Fibroblast of lung (primary cell): ENCODE measurements around the gene RAB40B. TPM values are rescaled to one million over a fixed set of nuclear protein-coding genes. Genes with fewer than 3 reads are reported as not detected.

Experiments used
- DNase-seq, 2 donors: peaks; one replicate each; pipeline versions ENCODE4 v3.0.0 to v3.0.0-alpha.2; 2010; ENCODE audit warnings: low read depth in 2 of 2
- H2AFZ ChIP-seq: 2 replicates; pipeline ENCODE4 v1.5.1; 2012; ENCODE audit warnings: low read length, control low read depth, inconsistent platforms
- H3K27ac ChIP-seq: 2 replicates; pipeline ENCODE4 v1.5.1; 2011; ENCODE audit warnings: low read length, control low read depth; ENCODE audit not compliant: insufficient read depth
- H3K27me3 ChIP-seq: 2 replicates; pipeline ENCODE4 v1.5.1; 2011; ENCODE audit warnings: mild to moderate bottlenecking, low read length; ENCODE audit not compliant: control insufficient read depth, insufficient read depth
- H3K36me3 ChIP-seq: 2 replicates; pipeline ENCODE4 v1.5.1; 2011; ENCODE audit warnings: low read length; ENCODE audit not compliant: control insufficient read depth, insufficient read depth
- H3K4me1 ChIP-seq: 2 replicates; pipeline ENCODE4 v1.5.1; 2011; ENCODE audit warnings: low read length; ENCODE audit not compliant: control insufficient read depth, insufficient read depth; ENCODE audit errors: extremely low read depth
- H3K4me2 ChIP-seq: 2 replicates; pipeline ENCODE4 v1.5.1; 2011; ENCODE audit warnings: low read length, control low read depth; ENCODE audit not compliant: insufficient read depth; ENCODE audit errors: extremely low read depth
- H3K4me3 ChIP-seq, 4 experiments: fragments of 200-600 bp in 1 of 4; sonication (generic) in 1 of 4; replicated peaks in 1 of 4; 2 replicates each; pipeline ENCODE4 v1.5.1; 2011 to 2016; ENCODE audit warnings: low read length in 4 of 4, low read depth in 3 of 4, mild to moderate bottlenecking in 3 of 4, control low read depth in 2 of 4, inconsistent platforms in 1 of 4, mixed read lengths in 1 of 4; ENCODE audit not compliant: insufficient read depth in 1 of 4; ENCODE audit errors: control extremely low read depth in 1 of 4
- H3K79me2 ChIP-seq: 2 replicates; pipeline ENCODE4 v1.5.1; 2012; ENCODE audit warnings: mild to moderate bottlenecking, low read length, inconsistent platforms; ENCODE audit not compliant: control insufficient read depth, insufficient read depth
- H3K9ac ChIP-seq: 2 replicates; pipeline ENCODE4 v1.5.1; 2011; ENCODE audit warnings: mild to moderate bottlenecking, low read length, control low read depth; ENCODE audit not compliant: insufficient read depth
- H3K9me3 ChIP-seq: 2 replicates; pipeline ENCODE4 v1.5.1; 2012; ENCODE audit warnings: low read depth, low read length; ENCODE audit not compliant: control insufficient read depth, insufficient read depth
- H4K20me1 ChIP-seq: 2 replicates; pipeline ENCODE4 v1.5.1; 2011; ENCODE audit warnings: low read length; ENCODE audit not compliant: control insufficient read depth, insufficient read depth; ENCODE audit errors: extremely low read depth
- EZH2 ChIP-seq: IDR thresholded peaks from 2 replicates; pipeline ENCODE4 v1.5.1; 2012; ENCODE audit warnings: low read length, control low read depth, mild to moderate bottlenecking; ENCODE audit errors: missing control alignments
- polyA plus RNA-seq, 2 donors: library from polyadenylated mRNA; depleted of rRNA in 1 of 2; stranded (reverse) in 1 of 2; unstranded in 1 of 2; fragments of >200 nt; gene quantifications; 2 replicates each; pipeline ENCODE4 v1.2.1, GENCODE V29; 2011 to 2012; ENCODE audit warnings: missing spikeins in 1 of 2
- total RNA-seq: library from RNA; depleted of rRNA; stranded (reverse); fragments of >200 nt; gene quantifications from 2 replicates; pipeline ENCODE4 v1.2.1, GENCODE V29; 2014
- TF ChIP-seq, protein P1 (sequence below), 2 donors: IDR thresholded peaks in 1 of 2; conservative IDR thresholded peaks in 1 of 2; 1 replicate in 1 of 2; 2 replicates in 1 of 2; pipeline ENCODE4 v1.5.1; 2011 to 2012; ENCODE audit warnings: low read length in 2 of 2, control low read depth in 1 of 2, inconsistent platforms in 1 of 2, low read depth in 1 of 2, mild to moderate bottlenecking in 1 of 2

The RAB40B gene
- total and polyA plus RNA-seq, 2 donors (not counting 1 experiment from before 2014, with no cell fraction given) = 3.3 TPM

DNA sequence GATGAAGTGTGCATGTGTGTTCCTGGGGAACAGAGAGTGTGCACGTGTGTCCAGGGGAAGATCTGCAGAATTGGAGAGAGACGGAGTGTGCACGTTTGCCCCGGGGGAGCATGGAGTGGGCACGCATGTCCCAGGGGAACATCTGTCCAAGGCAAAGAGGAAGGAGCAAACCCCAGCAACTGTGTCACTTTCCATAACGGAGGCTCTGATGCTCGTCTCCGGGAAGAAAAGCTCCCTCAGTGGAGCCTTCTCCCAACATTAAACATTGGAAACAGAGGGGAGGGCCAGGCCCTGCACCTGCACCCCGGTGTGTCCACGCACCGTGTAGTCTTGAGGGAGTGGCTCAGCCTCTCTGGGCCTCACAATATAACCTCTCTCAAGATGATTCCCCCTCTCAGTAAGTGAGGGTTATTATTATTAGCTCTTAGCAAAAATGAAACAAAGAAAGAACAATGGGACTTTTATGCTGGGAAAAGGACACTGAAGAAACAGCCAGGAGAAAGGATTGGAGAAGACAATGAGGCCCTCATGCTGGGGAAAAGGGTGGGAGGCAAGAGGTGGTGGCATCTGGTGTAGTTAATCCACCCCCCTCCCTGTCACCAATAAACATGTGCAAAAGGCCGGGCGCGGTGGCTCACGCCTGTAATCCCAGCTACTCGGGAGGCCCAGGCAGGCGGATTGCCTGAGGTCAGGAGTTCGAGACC, 7.6 kb downstream of the RAB40B start:
- H3K4me1 ChIP-seq = no peaks in the 10 kb centered on the region
- no peak overlapping the region for H3K27ac ChIP-seq
- H3K9me3 ChIP-seq = no peaks in the 10 kb centered on the region
- no peak overlapping the region for H3K4me2 ChIP-seq
- H4K20me1 ChIP-seq = no peaks in the 10 kb centered on the region
- H3K27me3 ChIP-seq = no peaks in the 10 kb centered on the region
- no peak overlapping the region for H2AFZ ChIP-seq
- no peak for DNase-seq
- no peak overlapping the region for H3K4me3 ChIP-seq
- H3K9ac ChIP-seq = no peak overlapping the region
- H3K36me3 ChIP-seq = no peaks in the 10 kb centered on the region
- no peaks in the 10 kb centered on the region for H3K79me2 ChIP-seq
- TF ChIP-seq EZH2 = no peak
- TF ChIP-seq, protein P1, sequence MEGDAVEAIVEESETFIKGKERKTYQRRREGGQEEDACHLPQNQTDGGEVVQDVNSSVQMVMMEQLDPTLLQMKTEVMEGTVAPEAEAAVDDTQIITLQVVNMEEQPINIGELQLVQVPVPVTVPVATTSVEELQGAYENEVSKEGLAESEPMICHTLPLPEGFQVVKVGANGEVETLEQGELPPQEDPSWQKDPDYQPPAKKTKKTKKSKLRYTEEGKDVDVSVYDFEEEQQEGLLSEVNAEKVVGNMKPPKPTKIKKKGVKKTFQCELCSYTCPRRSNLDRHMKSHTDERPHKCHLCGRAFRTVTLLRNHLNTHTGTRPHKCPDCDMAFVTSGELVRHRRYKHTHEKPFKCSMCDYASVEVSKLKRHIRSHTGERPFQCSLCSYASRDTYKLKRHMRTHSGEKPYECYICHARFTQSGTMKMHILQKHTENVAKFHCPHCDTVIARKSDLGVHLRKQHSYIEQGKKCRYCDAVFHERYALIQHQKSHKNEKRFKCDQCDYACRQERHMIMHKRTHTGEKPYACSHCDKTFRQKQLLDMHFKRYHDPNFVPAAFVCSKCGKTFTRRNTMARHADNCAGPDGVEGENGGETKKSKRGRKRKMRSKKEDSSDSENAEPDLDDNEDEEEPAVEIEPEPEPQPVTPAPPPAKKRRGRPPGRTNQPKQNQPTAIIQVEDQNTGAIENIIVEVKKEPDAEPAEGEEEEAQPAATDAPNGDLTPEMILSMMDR (conservative IDR thresholded peaks at IDR 0.05 in 1 of 2, IDR thresholded peaks at IDR 0.05 in 1 of 2; ENCODE audit: low read depth in 1 of 2, low read length in 2 of 2) = no peak

DNA sequence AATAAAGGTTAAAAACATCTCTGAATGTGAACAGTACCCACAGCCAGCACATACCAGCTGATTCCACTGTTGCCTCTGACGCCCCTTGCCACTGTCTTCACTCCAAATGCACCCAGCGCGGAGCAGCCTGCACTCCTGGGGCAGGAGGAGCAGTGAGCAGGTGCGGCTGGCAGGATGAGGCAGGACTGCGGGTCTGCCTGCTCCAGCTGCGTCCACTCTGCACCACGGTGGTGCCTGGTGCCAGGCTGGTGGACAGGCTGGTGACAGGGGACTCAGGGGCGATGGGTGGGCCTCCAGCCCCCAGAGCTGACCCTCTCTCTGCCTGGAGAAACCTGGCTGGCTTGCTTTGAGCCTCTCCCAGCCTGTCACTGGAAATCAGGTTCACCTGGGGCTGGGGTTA, 9.4 kb downstream of the RAB40B start:
- Histone ChIP-seq H3K27ac (no peak overlapping the region), H2AFZ (no peak overlapping the region), H3K9me3 (no peaks in the 10 kb centered on the region), H3K9ac (no peak overlapping the region), H3K27me3 (no peaks in the 10 kb centered on the region), H3K4me3 (no peak overlapping the region), H3K4me1 (no peaks in the 10 kb centered on the region), H4K20me1 (no peaks in the 10 kb centered on the region), H3K36me3 (no peaks in the 10 kb centered on the region), H3K79me2 (no peaks in the 10 kb centered on the region), H3K4me2 (no peak overlapping the region)
- TF ChIP-seq EZH2 = no peak
- TF ChIP-seq, protein P1 (conservative IDR thresholded peaks at IDR 0.05 in 1 of 2, IDR thresholded peaks at IDR 0.05 in 1 of 2; ENCODE audit: low read depth in 1 of 2, low read length in 2 of 2) = no peak
- DNase-seq = no peak

DNA sequence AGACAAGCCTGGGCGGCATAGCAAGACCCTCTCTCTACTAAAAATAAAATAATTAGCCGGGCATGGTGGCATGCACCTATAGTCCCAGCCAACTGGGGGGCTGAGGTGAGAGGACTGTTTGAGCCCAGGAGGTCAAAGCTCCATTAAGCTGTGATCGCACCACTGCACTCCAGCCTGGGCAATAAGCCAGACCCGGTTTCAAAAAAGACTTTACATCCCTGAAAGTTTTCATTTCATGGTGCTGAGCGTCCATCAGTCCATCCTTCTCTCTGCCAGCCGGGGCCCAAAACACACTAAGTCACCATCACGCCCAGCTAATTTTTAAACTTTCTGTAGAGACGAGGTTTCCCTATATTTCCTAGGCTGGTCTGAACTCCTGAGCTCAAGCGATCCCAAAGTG, 10.6 kb downstream of the RAB40B start:
- Histone ChIP-seq H2AFZ (no peak overlapping the region), H3K36me3 (no peaks in the 10 kb centered on the region), H3K9ac (no peak overlapping the region), H4K20me1 (no peaks in the 10 kb centered on the region), H3K27me3 (no peaks in the 10 kb centered on the region), H3K27ac (no peak overlapping the region), H3K4me2 (no peak overlapping the region), H3K9me3 (no peaks in the 10 kb centered on the region), H3K4me3 (no peak overlapping the region), H3K4me1 (no peaks in the 10 kb centered on the region), H3K79me2 (no peaks in the 10 kb centered on the region)
- TF ChIP-seq, protein P1 (conservative IDR thresholded peaks at IDR 0.05 in 1 of 2, IDR thresholded peaks at IDR 0.05 in 1 of 2; ENCODE audit: low read depth in 1 of 2, low read length in 2 of 2) = no peak
- no peak for TF ChIP-seq EZH2
- no peak for DNase-seq
